Mesendoderm (in vitro differentiated cells): ENCODE results near the gene ICA1.

Experiments
- DNase-seq: peaks from one replicate; pipeline ENCODE4 v3.0.0; 2013
- H2AK5ac ChIP-seq: 2 replicates; pipeline ENCODE4 v1.6.1; 2013; ENCODE audit warnings: low read length, inconsistent platforms
- H2BK120ac ChIP-seq: 2 replicates; pipeline ENCODE4 v1.6.1; 2013; ENCODE audit warnings: low read depth, mild to moderate bottlenecking, low read length, moderate library complexity, mixed read lengths
- H2BK15ac ChIP-seq: replicated peaks from 2 replicates; pipeline ENCODE4 v1.6.1; 2013; ENCODE audit warnings: low read depth, mild to moderate bottlenecking, moderate library complexity
- H2BK5ac ChIP-seq: 2 replicates; pipeline ENCODE4 v1.6.1; 2013; ENCODE audit warnings: low read length, inconsistent platforms
- H3K18ac ChIP-seq: 2 replicates; pipeline ENCODE4 v1.6.1; 2013; ENCODE audit warnings: mild to moderate bottlenecking, low read length, mixed read lengths
- H3K23ac ChIP-seq: one replicate; pipeline ENCODE4 v1.6.1; 2013; ENCODE audit warnings: low read length
- H3K27ac ChIP-seq: 2 replicates; pipeline ENCODE4 v1.5.1; 2013; ENCODE audit warnings: low read depth, mild to moderate bottlenecking, inconsistent platforms, low read length, moderate library complexity
- H3K27me3 ChIP-seq: 2 replicates; pipeline ENCODE4 v1.6.1; 2013; ENCODE audit warnings: low read length, control low read depth, mild to moderate bottlenecking, inconsistent platforms; ENCODE audit not compliant: insufficient read depth, poor library complexity
- H3K36me3 ChIP-seq: 2 replicates; pipeline ENCODE4 v1.6.1; 2013; ENCODE audit warnings: low read length, inconsistent platforms; ENCODE audit not compliant: control insufficient read depth, insufficient read depth
- H3K4ac ChIP-seq: one replicate; pipeline ENCODE4 v1.6.1; 2013; ENCODE audit warnings: low read depth, mild to moderate bottlenecking, low read length, moderate library complexity
- H3K4me1 ChIP-seq: 2 replicates; pipeline ENCODE4 v1.6.1; 2013; ENCODE audit warnings: low read depth, low read length, inconsistent platforms; ENCODE audit not compliant: control insufficient read depth
- H3K4me2 ChIP-seq: 2 replicates; pipeline ENCODE4 v1.6.1; 2013; ENCODE audit warnings: low read length
- H3K4me3 ChIP-seq: 2 replicates; pipeline ENCODE4 v1.5.1; 2013; ENCODE audit warnings: mild to moderate bottlenecking, low read length
- H3K56ac ChIP-seq: one replicate; pipeline ENCODE4 v1.6.1; 2013; ENCODE audit warnings: low read length
- H3K79me1 ChIP-seq: 2 replicates; pipeline ENCODE4 v1.6.1; 2013; ENCODE audit warnings: low read length, inconsistent platforms
- H3K79me2 ChIP-seq: 2 replicates; pipeline ENCODE4 v1.6.1; 2013; ENCODE audit warnings: mild to moderate bottlenecking, low read length; ENCODE audit not compliant: control insufficient read depth, insufficient read depth
- H3K9ac ChIP-seq: 2 replicates; pipeline ENCODE4 v1.6.1; 2013; ENCODE audit warnings: low read length, inconsistent platforms
- H4K5ac ChIP-seq: one replicate; pipeline ENCODE4 v1.6.1; 2013; ENCODE audit warnings: low read length
- H4K8ac ChIP-seq: one replicate; pipeline ENCODE4 v1.6.1; 2013; ENCODE audit warnings: low read depth, mild to moderate bottlenecking, control low read depth, low read length, moderate library complexity
- WGBS: extraction: QIAGEN DNeasy Blood & Tissue Kit; methylation state at CpG from one replicate; pipeline ENCODE4 v1.1.7; 2013; ENCODE audit warnings: low lambda C conversion rate, missing lambda C conversion rate; ENCODE audit not compliant: insufficient coverage; ENCODE audit errors: extremely low coverage; 5-methylcytosine and 5-hydroxymethylcytosine counted together

The ICA1 gene

DNA sequence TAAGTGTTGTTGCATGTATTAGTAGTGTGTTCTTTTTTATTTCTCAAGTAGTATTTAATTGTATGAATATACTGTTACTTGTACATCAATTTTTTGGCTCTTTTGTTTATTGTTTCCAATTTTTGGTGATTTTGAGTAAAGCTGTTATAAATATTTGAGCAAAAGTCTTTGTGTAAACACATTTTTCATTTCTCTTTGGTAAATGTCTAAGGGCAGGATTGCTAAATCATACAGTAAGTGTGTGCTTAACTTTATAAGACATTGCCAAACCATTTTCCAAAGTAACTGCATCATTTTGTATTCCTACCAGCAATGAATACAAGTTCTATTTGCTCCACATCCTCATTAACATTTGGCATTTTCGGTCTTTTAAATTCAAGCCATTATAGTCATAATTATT, 92.8 kb downstream of the ICA1 start:
- H3K56ac ChIP-seq: no peak overlapping the region
- H2BK15ac ChIP-seq: no peak overlapping the region
- H3K79me1 ChIP-seq: no peaks in the 10 kb centered on the region
- no peaks in the 10 kb centered on the region for H3K36me3 ChIP-seq
- no peak overlapping the region for H3K4me2 ChIP-seq
- no peak overlapping the region for H2AK5ac ChIP-seq
- no peak overlapping the region for H3K4me3 ChIP-seq
- H3K79me2 ChIP-seq: no peaks in the 10 kb centered on the region
- no peak overlapping the region for H2BK120ac ChIP-seq
- no peak overlapping the region for H2BK5ac ChIP-seq
- no peak overlapping the region for H3K18ac ChIP-seq
- no peak overlapping the region for H3K23ac ChIP-seq
- H3K27me3 ChIP-seq: no peaks in the 10 kb centered on the region
- H4K5ac ChIP-seq: no peak overlapping the region
- H3K4me1 ChIP-seq: no peaks in the 10 kb centered on the region
- DNase-seq: no peak
- no peak overlapping the region for H3K4ac ChIP-seq
- no peak overlapping the region for H3K27ac ChIP-seq
- H3K9ac ChIP-seq: no peak overlapping the region
- WGBS: no CpG with 5 or more reads among the region's 1 CpG
- no peak overlapping the region for H4K8ac ChIP-seq

DNA sequence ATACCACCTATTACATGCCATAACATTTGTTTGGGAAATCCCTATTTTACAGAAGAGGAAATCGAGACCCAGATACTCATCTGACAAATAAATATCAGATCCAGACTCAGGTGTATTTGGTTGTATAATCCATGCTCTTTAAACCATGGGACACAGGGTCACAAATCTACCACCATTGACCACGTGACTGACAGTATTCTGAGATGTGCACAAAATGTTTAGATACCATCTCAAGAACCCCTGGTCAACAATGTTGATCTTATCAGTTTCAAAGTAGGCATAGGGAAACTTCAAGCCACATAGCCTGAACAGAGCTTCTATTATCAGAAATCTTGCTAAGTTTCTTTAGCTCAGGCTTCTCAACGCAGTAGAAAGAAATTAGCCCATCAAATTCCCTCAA, 93.6 kb downstream of the ICA1 start:
- Histone ChIP-seq H3K4me2 (no peak overlapping the region), H4K5ac (no peak overlapping the region), H2AK5ac (no peak overlapping the region), H3K36me3 (no peaks in the 10 kb centered on the region), H3K4ac (no peak overlapping the region), H3K79me1 (no peaks in the 10 kb centered on the region), H3K23ac (no peak overlapping the region), H3K56ac (no peak overlapping the region), H2BK120ac (no peak overlapping the region), H2BK5ac (no peak overlapping the region), H3K79me2 (no peaks in the 10 kb centered on the region), H4K8ac (no peak overlapping the region), H3K27ac (no peak overlapping the region), H3K4me1 (no peaks in the 10 kb centered on the region), H3K27me3 (no peaks in the 10 kb centered on the region), H2BK15ac (no peak overlapping the region), H3K18ac (no peak overlapping the region), H3K9ac (no peak overlapping the region), H3K4me3 (no peak overlapping the region)
- WGBS: no CpG with 5 or more reads among the region's 3 CpGs
- no peak for DNase-seq

DNA sequence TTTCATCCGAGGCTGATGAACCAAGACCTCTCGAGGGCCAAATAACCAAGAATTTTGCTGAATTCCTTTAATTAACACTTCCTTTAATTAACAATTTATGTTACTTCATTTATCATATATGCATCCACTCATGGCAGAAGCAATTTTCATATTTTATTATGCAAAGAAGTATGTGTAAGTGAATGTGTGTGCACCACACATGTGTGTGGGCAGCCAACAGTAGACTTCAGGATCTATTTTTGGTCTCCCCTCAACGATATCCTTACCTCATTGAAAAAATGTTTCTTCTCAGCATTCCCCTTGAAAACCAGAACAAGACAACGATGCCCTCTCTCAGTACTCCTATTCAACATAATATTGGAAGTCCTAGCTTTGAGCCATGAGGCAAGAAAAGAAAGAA, 96.8 kb downstream of the ICA1 start:
- H3K4me1 ChIP-seq: no peaks in the 10 kb centered on the region
- H3K18ac ChIP-seq: no peak overlapping the region
- H4K5ac ChIP-seq: no peak overlapping the region
- H4K8ac ChIP-seq: no peak overlapping the region
- H2BK15ac ChIP-seq: no peak overlapping the region
- H3K9ac ChIP-seq: no peak overlapping the region
- H3K79me2 ChIP-seq: no peaks in the 10 kb centered on the region
- H2BK120ac ChIP-seq: no peak overlapping the region
- H3K4me3 ChIP-seq: no peak overlapping the region
- no CpG with 5 or more reads among the region's 4 CpGs for WGBS
- H2AK5ac ChIP-seq: no peak overlapping the region
- no peak overlapping the region for H3K4me2 ChIP-seq
- DNase-seq: no peak
- H3K79me1 ChIP-seq: no peaks in the 10 kb centered on the region
- no peak overlapping the region for H2BK5ac ChIP-seq
- H3K36me3 ChIP-seq: no peaks in the 10 kb centered on the region
- no peak overlapping the region for H3K27ac ChIP-seq
- no peaks in the 10 kb centered on the region for H3K27me3 ChIP-seq
- no peak overlapping the region for H3K4ac ChIP-seq
- no peak overlapping the region for H3K56ac ChIP-seq
- H3K23ac ChIP-seq: no peak overlapping the region

DNA sequence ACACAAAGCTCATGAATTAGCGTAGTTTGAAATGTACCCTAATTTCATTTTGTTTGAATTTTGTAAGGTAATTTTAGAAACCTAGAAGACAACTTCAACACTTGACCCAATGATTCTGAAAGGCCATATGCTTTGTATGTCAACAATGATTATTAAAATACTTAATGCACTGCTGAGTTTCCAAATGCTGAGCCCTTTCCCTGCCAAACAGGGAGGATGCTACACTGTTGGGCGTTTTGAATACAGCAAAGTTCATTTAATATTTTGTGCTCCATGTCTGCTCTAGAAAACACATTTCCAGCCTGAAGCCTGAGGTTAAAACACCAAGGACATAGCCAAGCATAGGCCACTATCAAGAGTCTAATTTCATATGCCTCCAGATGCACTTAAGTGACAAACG, 99.8 kb downstream of the ICA1 start:
- H4K8ac ChIP-seq: no peak overlapping the region
- H2BK5ac ChIP-seq: no peak overlapping the region
- no peak overlapping the region for H3K27ac ChIP-seq
- no peak for DNase-seq
- no peak overlapping the region for H3K4ac ChIP-seq
- H3K23ac ChIP-seq: no peak overlapping the region
- no peaks in the 10 kb centered on the region for H3K79me1 ChIP-seq
- H4K5ac ChIP-seq: no peak overlapping the region
- no peak overlapping the region for H3K18ac ChIP-seq
- H3K56ac ChIP-seq: no peak overlapping the region
- WGBS: no CpG with 5 or more reads among the region's 3 CpGs
- H3K36me3 ChIP-seq: no peaks in the 10 kb centered on the region
- H2BK15ac ChIP-seq: no peak overlapping the region
- H3K79me2 ChIP-seq: no peaks in the 10 kb centered on the region
- H3K4me3 ChIP-seq: no peak overlapping the region
- no peak overlapping the region for H3K9ac ChIP-seq
- H3K4me1 ChIP-seq: no peaks in the 10 kb centered on the region
- no peak overlapping the region for H2AK5ac ChIP-seq
- no peak overlapping the region for H3K4me2 ChIP-seq
- H2BK120ac ChIP-seq: no peak overlapping the region
- no peaks in the 10 kb centered on the region for H3K27me3 ChIP-seq

DNA sequence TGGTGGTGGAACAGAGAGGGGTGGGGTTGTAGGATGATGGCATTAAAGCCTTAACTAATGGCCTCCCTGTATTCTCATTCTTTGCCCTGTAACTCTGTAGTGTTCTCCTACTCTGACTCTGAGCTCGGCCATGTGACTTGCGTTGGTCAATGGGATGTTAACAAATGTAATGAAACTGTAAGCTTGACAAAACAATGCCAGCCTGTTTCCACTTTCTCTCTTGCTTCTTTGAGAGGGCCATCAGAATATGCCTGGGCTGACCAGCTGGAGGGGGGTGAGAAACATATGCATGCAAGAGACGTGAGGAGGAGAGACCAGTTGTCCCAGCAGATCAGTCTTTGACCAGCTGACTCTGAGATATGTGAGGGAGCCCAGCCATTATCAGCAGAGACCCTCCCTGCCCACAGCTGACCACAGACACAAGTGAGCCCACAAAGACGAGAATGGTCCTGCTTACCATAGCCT, 100.6 kb downstream of the ICA1 start:
- H3K4me1 ChIP-seq: no peaks in the 10 kb centered on the region
- no CpG with 5 or more reads among the region's 4 CpGs for WGBS
- H3K27me3 ChIP-seq: no peaks in the 10 kb centered on the region

DNA sequence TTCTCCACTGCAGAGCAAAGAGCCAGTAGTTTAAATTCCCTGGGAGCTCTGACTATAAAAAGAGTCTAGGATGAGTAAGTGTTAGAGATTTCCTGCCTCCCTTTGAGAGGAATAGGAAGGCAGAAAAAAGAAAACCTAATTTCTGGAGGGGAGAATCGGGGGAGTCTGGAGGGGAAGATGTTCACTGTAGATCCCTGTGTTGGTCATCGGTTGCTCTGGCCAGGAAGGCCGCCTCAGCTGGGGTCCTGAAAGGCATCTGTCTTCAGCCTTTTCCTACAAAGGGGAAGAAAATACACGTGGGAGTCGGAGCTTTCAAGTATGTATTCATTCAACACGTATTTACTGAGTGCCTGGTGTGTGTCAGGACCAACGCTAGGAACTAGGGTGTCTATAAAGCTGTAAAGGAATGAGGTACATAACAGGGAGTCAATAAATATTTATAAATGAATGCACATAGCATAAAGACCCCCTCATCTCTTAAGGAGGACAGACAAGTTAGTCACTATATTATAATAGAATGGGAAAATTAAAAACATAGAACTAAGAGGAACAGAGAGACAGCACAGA, 101.1 kb downstream of the ICA1 start:
- no peaks in the 10 kb centered on the region for H3K79me1 ChIP-seq
- no peaks in the 10 kb centered on the region for H3K36me3 ChIP-seq
- no peak overlapping the region for H2BK5ac ChIP-seq
- H2BK15ac ChIP-seq: no peak overlapping the region
- no peak overlapping the region for H3K27ac ChIP-seq
- H3K79me2 ChIP-seq: no peaks in the 10 kb centered on the region
- no peak overlapping the region for H2BK120ac ChIP-seq
- no peaks in the 10 kb centered on the region for H3K4me1 ChIP-seq
- no peak overlapping the region for H3K23ac ChIP-seq
- no peak overlapping the region for H3K56ac ChIP-seq
- no peak overlapping the region for H3K4me3 ChIP-seq
- H3K27me3 ChIP-seq: no peaks in the 10 kb centered on the region
- DNase-seq: no peak
- WGBS: no CpG with 5 or more reads among the region's 7 CpGs
- H3K9ac ChIP-seq: no peak overlapping the region
- H3K4ac ChIP-seq: no peak overlapping the region
- H2AK5ac ChIP-seq: no peak overlapping the region
- H3K18ac ChIP-seq: no peak overlapping the region
- H3K4me2 ChIP-seq: no peak overlapping the region
- H4K5ac ChIP-seq: no peak overlapping the region
- H4K8ac ChIP-seq: no peak overlapping the region

More for the DNA sequence above, 100.6 kb downstream of the ICA1 start:
- Histone ChIP-seq H2BK15ac (no peak overlapping the region), H3K4me2 (no peak overlapping the region), H4K5ac (no peak overlapping the region), H2BK120ac (no peak overlapping the region), H3K23ac (no peak overlapping the region), H4K8ac (no peak overlapping the region), H3K56ac (no peak overlapping the region), H3K79me1 (no peaks in the 10 kb centered on the region), H3K9ac (no peak overlapping the region), H3K18ac (no peak overlapping the region), H3K27ac (no peak overlapping the region), H2AK5ac (no peak overlapping the region), H3K79me2 (no peaks in the 10 kb centered on the region), H3K4me3 (no peak overlapping the region), H3K4ac (no peak overlapping the region), H3K36me3 (no peaks in the 10 kb centered on the region), H2BK5ac (no peak overlapping the region)
- DNase-seq: no peak
